SU-DHL-6 (cell line): Measurements from ENCODE around the gene HMCN2.

Source experiments
- H2AFZ ChIP-seq: fragments of 200-600 bp; sonication (generic); 2 replicates; pipeline ENCODE4 v1.6.1; 2014; ENCODE audit warnings: low read depth, mild to moderate bottlenecking, moderate library complexity, mixed read lengths, antibody characterized with exemption, low read length; ENCODE audit not compliant: severe bottlenecking
- H3F3A ChIP-seq: fragments of 200-600 bp; shearing (Covaris generic); 2 replicates; pipeline ENCODE4 v1.6.0; 2016; ENCODE audit warnings: antibody characterized with exemption, mild to moderate bottlenecking; ENCODE audit not compliant: insufficient read depth
- H3K27ac ChIP-seq: fragments of 200-600 bp; sonication (generic); 2 replicates; pipeline ENCODE4 v1.5.1; 2016; ENCODE audit warnings: low read depth, mild to moderate bottlenecking, low read length, moderate library complexity, mixed read lengths
- H3K27me3 ChIP-seq: fragments of 200-600 bp; sonication (generic), shearing (Covaris generic); 2 replicates; pipeline ENCODE4 v1.6.0; 2014; ENCODE audit warnings: mild to moderate bottlenecking, low read length
- H3K36me3 ChIP-seq: fragments of 200-600 bp; sonication (generic); 2 replicates; pipeline ENCODE4 v1.6.1; 2014; ENCODE audit warnings: mild to moderate bottlenecking, low read length, mixed read lengths
- H3K4me2 ChIP-seq: fragments of 300-600, 200-600 bp; shearing (Covaris generic), sonication (generic); 2 replicates; pipeline ENCODE4 v1.6.0; 2014; ENCODE audit warnings: low read length, low read depth, mild to moderate bottlenecking; ENCODE audit not compliant: poor library complexity, severe bottlenecking
- H3K4me3 ChIP-seq: fragments of 200-600 bp; sonication (generic); 2 replicates; pipeline ENCODE4 v1.5.1; 2014; ENCODE audit warnings: antibody characterized with exemption, low read length, mild to moderate bottlenecking, mixed read lengths; ENCODE audit not compliant: insufficient read depth, poor library complexity, severe bottlenecking
- H3K79me2 ChIP-seq: fragments of 200-600 bp; sonication (generic); 2 replicates; pipeline ENCODE4 v1.6.1; 2014; ENCODE audit warnings: mild to moderate bottlenecking, low read length, moderate library complexity; ENCODE audit not compliant: insufficient read depth
- H3K9ac ChIP-seq: fragments of 200-600 bp; sonication (generic); 2 replicates; pipeline ENCODE4 v1.7.0; 2014; ENCODE audit warnings: mild to moderate bottlenecking, low read length
- H3K9me2 ChIP-seq: fragments of 200-600 bp; sonication (generic); replicated peaks from 2 replicates; pipeline ENCODE4 v1.6.1; 2014; ENCODE audit warnings: low read length; ENCODE audit not compliant: insufficient read depth
- H3K9me3 ChIP-seq: fragments of 200-600 bp; sonication (generic); 2 replicates; pipeline ENCODE4 v1.6.1; 2014; ENCODE audit warnings: low read length, mixed read lengths; ENCODE audit not compliant: insufficient read depth
- H4K20me1 ChIP-seq: fragments of 200-600 bp; sonication (generic); 2 replicates; pipeline ENCODE4 v1.6.1; 2014; ENCODE audit warnings: low read depth, mild to moderate bottlenecking, antibody characterized with exemption, low read length, moderate library complexity, mixed read lengths
- CTCF ChIP-seq: fragments of 200-600 bp; sonication (generic); IDR thresholded peaks from one replicate; pipeline ENCODE4 v1.5.1; 2017; ENCODE audit warnings: antibody characterized with exemption, mild to moderate bottlenecking, low read length, moderate library complexity; ENCODE audit not compliant: insufficient read depth, poor library complexity, severe bottlenecking
- EZH2phosphoT487 ChIP-seq: fragments of 200-600 bp; sonication (generic), shearing (Covaris generic); conservative IDR thresholded peaks from 2 replicates; pipeline ENCODE4 v1.6.1; 2018; ENCODE audit warnings: mild to moderate bottlenecking, antibody characterized with exemption, low read length, moderate library complexity, mixed read lengths

Gene HMCN2

GRCh38 chr9:130363755-130364404 is 98.3 kb downstream of the HMCN2 start:
- H3F3A ChIP-seq = no peaks in the 10 kb centered on the region
- H3K9me3 ChIP-seq = no peaks in the 10 kb centered on the region
- H3K27ac ChIP-seq = no peak overlapping the region
- no peak overlapping the region for H2AFZ ChIP-seq
- no peaks in the 10 kb centered on the region for H3K27me3 ChIP-seq
- no peak overlapping the region for H3K4me3 ChIP-seq
- no peaks in the 10 kb centered on the region for H4K20me1 ChIP-seq
- no peak overlapping the region for H3K4me2 ChIP-seq
- H3K9ac ChIP-seq = no peak overlapping the region
- no peaks in the 10 kb centered on the region for H3K9me2 ChIP-seq
- H3K36me3 ChIP-seq = no peaks in the 10 kb centered on the region
- H3K79me2 ChIP-seq = no peaks in the 10 kb centered on the region
- no peak for TF ChIP-seq CTCF

GRCh38 chr9:130364619-130365322 is 99.2 kb downstream of the HMCN2 start:
- Histone ChIP-seq H3K36me3 (no peaks in the 10 kb centered on the region), H3F3A (no peaks in the 10 kb centered on the region), H3K79me2 (no peaks in the 10 kb centered on the region), H3K9me2 (no peaks in the 10 kb centered on the region), H3K4me2 (no peak overlapping the region), H3K9ac (no peak overlapping the region), H4K20me1 (no peaks in the 10 kb centered on the region), H3K9me3 (no peaks in the 10 kb centered on the region), H2AFZ (no peak overlapping the region), H3K4me3 (no peak overlapping the region), H3K27ac (no peak overlapping the region), H3K27me3 (no peaks in the 10 kb centered on the region)
- TF ChIP-seq CTCF (no peak), EZH2phosphoT487 (no peak)

GRCh38 chr9:130365323-130365721 is 99.8 kb downstream of the HMCN2 start:
- Histone ChIP-seq H3K4me3 (no peak overlapping the region), H3K27ac (no peak overlapping the region), H3K27me3 (no peaks in the 10 kb centered on the region), H3K79me2 (no peaks in the 10 kb centered on the region), H3K4me2 (no peak overlapping the region), H4K20me1 (no peaks in the 10 kb centered on the region), H3K9me3 (no peaks in the 10 kb centered on the region), H3F3A (no peaks in the 10 kb centered on the region), H2AFZ (no peak overlapping the region), H3K9me2 (no peaks in the 10 kb centered on the region), H3K9ac (no peak overlapping the region), H3K36me3 (no peaks in the 10 kb centered on the region)
- TF ChIP-seq CTCF (no peak), EZH2phosphoT487 (no peak)
